ENCODE measurements around the gene FAM124A. TPM values are rescaled to one million over a fixed set of nuclear protein-coding genes. Genes with fewer than 3 reads are reported as not detected.

Gene FAM124A
- total and polyA plus RNA-seq, 10 donors = 2.6 to 39.9 (median 23.7) TPM

DNA sequence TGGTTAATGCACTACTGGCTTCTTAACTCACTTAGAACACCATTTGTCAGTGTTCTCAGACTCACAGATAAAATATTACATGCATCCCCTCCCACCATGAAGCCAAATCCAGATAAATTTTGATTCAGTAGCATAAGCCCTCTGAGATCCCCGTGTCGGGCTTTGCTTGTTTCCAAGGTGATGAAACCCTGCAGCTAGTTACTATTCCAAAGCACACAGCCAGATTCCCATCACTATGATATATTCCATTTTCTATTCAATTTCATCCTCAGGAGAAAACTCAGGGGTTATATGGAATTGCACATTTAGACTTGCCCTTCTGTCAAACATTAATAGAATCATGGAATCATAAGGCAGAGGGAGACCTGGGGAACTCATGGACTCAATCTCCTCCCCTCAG lies 9.4 kb upstream of the FAM124A start:
- TF ChIP-seq, protein P1, sequence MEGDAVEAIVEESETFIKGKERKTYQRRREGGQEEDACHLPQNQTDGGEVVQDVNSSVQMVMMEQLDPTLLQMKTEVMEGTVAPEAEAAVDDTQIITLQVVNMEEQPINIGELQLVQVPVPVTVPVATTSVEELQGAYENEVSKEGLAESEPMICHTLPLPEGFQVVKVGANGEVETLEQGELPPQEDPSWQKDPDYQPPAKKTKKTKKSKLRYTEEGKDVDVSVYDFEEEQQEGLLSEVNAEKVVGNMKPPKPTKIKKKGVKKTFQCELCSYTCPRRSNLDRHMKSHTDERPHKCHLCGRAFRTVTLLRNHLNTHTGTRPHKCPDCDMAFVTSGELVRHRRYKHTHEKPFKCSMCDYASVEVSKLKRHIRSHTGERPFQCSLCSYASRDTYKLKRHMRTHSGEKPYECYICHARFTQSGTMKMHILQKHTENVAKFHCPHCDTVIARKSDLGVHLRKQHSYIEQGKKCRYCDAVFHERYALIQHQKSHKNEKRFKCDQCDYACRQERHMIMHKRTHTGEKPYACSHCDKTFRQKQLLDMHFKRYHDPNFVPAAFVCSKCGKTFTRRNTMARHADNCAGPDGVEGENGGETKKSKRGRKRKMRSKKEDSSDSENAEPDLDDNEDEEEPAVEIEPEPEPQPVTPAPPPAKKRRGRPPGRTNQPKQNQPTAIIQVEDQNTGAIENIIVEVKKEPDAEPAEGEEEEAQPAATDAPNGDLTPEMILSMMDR (IDR thresholded peaks at IDR 0.05 in 8 of 11, conservative IDR thresholded peaks at IDR 0.05 in 3 of 11) = no peak
- no peak for TF ChIP-seq POLR2AphosphoS5 (IDR thresholded peaks at IDR 0.05)
- no peak for TF ChIP-seq POLR2A (IDR thresholded peaks at IDR 0.05)
- intact Hi-C loops (cut with DNase I; ENCODE audit: low total_unique reads) = no loop called here
- H3K9me3 ChIP-seq = no peaks in the 10 kb centered on the region
- peaks cover 0 to 41% (median 0%) of the 10 kb centered on the region in 7 donors for H3K27me3 ChIP-seq (replicated peaks in 1 of 7)
- H3K36me3 ChIP-seq = no peaks in the 10 kb centered on the region
- H3K4me1 ChIP-seq = no peaks in the 10 kb centered on the region
- 79 to 94% (median 92%) methylated on average over 2 of the region's 2 CpGs for WGBS, 5 donors
- DNase-seq = no peak
- H3K27ac ChIP-seq = no peak overlapping the region
- no peak overlapping the region for H3K4me3 ChIP-seq

DNA sequence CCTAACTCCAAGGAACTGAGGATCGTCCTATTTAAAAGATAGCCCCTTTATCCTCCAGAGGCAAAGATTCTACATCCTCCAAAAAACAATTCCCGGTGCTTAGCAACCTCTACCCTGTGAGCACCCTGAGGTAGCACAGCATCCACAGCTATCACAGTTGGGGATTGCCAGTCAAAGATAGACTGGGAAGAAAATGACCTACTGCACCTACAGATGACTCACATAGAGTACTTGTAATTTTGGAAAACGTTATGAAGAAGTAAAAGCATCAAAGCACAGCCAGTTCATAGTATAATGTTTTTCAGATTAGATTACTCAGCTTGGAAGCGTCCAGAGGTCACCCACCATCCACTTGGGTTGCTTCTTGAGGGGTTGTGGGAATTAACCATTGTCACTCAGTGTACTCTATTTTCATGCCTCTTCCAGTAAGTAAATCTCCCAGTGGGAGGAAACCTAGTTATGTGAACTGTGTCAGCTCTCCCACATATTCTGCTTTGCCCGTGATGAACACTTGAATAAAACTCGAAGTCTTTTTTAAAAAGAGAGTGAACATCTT lies 8.9 kb upstream of the FAM124A start:
- TF ChIP-seq, protein P1 (IDR thresholded peaks at IDR 0.05 in 8 of 11, conservative IDR thresholded peaks at IDR 0.05 in 3 of 11) = no peak
- TF ChIP-seq POLR2A (IDR thresholded peaks at IDR 0.05) = no peak
- TF ChIP-seq POLR2AphosphoS5 (IDR thresholded peaks at IDR 0.05) = peak in 1 of 3 donors; percentile 49
- Histone ChIP-seq H3K4me1 (no peaks in the 10 kb centered on the region), H3K9me3 (no peaks in the 10 kb centered on the region), H3K36me3 (no peaks in the 10 kb centered on the region), H3K27me3 (replicated peaks in 1 of 7) (peaks cover 0 to 41% (median 0%) of the 10 kb centered on the region in 7 donors), H3K4me3 (no peak overlapping the region), H3K27ac (peak overlapping the region in 1 of 8 donors; percentile 14)
- intact Hi-C loops (cut with DNase I; ENCODE audit: low total_unique reads) = no loop called here
- WGBS, 5 donors = 62 to 77% (median 70%) methylated on average over 6 of the region's 6 CpGs
- DNase-seq = no peak

DNA sequence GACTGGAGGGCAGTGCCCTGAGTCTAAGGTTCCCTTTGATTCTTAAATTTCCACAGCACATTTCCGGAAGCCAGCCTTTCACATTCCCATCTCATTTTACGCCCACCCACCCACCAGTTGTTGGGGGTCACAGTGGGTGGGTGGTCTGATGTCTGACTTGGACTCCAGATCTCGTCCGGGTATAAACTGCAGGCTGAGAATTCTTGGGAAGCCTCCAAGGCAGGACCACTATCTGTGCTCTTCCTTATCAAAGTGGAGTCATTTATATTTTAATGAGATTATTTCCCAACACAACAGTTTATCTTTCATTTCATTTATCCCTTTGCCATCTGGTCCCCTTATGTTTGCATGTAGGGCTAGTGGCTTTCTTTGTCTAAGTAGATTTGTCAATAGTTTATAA lies 3.6 kb upstream of the FAM124A start:
- no peak overlapping the region for H3K4me3 ChIP-seq
- TF ChIP-seq POLR2AphosphoS5 (IDR thresholded peaks at IDR 0.05) (no peak), POLR2A (IDR thresholded peaks at IDR 0.05) (no peak)
- TF ChIP-seq, protein P1 (IDR thresholded peaks at IDR 0.05 in 8 of 11, conservative IDR thresholded peaks at IDR 0.05 in 3 of 11) = no peak
- no peak overlapping the region for H3K27ac ChIP-seq
- intact Hi-C loops (cut with DNase I; ENCODE audit: low total_unique reads) = no loop called here
- peaks cover 0 to 22% (median 14%) of the 10 kb centered on the region in 6 donors for H3K4me1 ChIP-seq
- 87 to 94% (median 92%) methylated on average over 4 of the region's 4 CpGs for whole genome bisulfite sequencing, 5 donors
- no peaks in the 10 kb centered on the region for H3K36me3 ChIP-seq
- no peaks in the 10 kb centered on the region for H3K9me3 ChIP-seq
- DNase-seq = no peak
- peaks cover 0 to 35% (median 10%) of the 10 kb centered on the region in 7 donors for H3K27me3 ChIP-seq (replicated peaks in 1 of 7)

DNA sequence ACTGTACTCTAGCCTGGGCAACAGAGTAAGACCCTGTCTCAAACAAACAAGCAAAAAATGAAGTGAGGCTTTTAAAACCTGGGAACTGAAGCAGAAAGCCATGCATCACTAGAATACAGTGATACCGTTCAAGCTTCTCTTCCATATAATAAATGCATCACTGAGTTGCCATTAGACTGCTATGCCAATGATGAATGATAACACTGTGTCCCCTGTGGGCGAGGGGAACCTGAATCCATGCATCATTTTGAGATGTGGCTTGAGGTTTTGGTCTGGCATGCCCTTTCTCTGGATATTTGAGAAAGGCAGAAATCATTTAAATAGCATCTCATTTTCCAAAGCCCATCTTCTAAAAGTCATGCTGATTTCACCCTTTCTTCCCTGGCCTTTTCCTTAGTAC lies 1.5 kb upstream of the FAM124A start:
- no peaks in the 10 kb centered on the region for H3K9me3 ChIP-seq
- TF ChIP-seq, protein P1 (IDR thresholded peaks at IDR 0.05 in 8 of 11, conservative IDR thresholded peaks at IDR 0.05 in 3 of 11) = no peak
- no peak for TF ChIP-seq POLR2A (IDR thresholded peaks at IDR 0.05)
- no peak for TF ChIP-seq POLR2AphosphoS5 (IDR thresholded peaks at IDR 0.05)
- H3K27ac ChIP-seq = no peak overlapping the region
- H3K36me3 ChIP-seq = no peaks in the 10 kb centered on the region
- DNase-seq = no peak
- peaks cover 0 to 42% (median 10%) of the 10 kb centered on the region in 7 donors for H3K27me3 ChIP-seq (replicated peaks in 1 of 7)
- intact Hi-C loops (cut with DNase I; ENCODE audit: low total_unique reads) = loop anchor here (5.0 kb wide), 1 partner anchor 67 kb away; no protein-coding TSS in a partner anchor
- WGBS, 5 donors = 74 to 87% (median 84%) methylated on average over 2 of the region's 2 CpGs
- no peak overlapping the region for H3K4me3 ChIP-seq
- peaks cover 0 to 41% (median 23%) of the 10 kb centered on the region in 6 donors for H3K4me1 ChIP-seq
